Measurements from ENCODE around the gene DYNLT3.

The DYNLT3 gene

GRCh38 chrX:37834937-37835336 lies 12.4 kb downstream of the DYNLT3 start:
- DNase-seq = no peak

- no peak for DNase-seq
These were observed 17.0 kb downstream of the DYNLT3 start for GRCh38 chrX:37830371-37830770.

DNA sequence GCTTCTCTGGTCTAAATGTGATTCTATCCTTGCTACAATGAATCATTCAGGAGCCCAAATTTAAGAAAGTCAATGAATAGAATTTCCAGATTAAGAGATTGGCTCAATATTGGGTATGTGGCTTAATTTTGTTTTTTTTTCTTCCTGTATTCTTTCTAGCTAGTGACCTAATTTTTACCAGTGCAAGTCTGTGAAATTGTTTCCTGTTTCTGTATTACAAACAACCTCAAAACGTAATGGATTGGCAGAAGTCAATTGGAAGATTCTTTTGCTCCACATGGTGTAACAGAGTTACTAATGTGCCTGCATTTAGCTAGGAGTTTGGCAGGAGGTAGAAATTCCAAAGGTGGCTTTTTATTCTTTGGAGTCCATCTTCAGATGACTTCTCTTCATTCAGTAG lies 17.6 kb downstream of the DYNLT3 start:
- DNase-seq = no peak

DNA sequence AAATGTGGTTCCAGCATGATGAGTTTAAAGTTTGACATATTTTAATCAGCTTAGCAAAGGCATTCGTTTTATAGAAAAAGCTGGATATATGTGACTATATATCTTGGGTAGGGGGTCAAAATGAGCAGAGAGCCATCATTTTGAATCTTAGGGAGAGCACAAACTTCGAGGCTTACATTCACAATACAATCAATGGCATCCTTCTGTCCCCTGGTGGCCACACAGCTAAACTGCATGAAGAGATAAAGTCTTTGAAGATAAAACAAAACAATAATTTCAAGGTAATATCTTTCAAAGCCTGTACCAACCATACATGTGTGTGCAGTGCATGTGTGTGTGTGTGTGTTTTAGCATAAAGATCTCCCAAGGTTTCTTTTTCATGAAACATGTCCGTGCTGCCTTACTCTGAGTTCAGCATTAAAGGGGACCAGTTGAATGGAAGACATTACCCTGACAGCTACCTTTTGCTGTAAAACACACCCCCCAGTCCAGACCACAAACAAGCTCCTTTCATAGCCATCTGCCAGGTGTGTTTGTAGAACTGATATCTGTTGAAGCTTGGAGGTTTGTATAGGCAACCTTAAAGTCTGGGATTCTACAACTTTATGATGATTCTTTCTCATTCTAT lies 22.0 kb downstream of the DYNLT3 start:
- DNase-seq = no peak

GRCh38 chrX:37824491-37825214 lies 22.7 kb downstream of the DYNLT3 start:
- DNase-seq = no peak

DNA sequence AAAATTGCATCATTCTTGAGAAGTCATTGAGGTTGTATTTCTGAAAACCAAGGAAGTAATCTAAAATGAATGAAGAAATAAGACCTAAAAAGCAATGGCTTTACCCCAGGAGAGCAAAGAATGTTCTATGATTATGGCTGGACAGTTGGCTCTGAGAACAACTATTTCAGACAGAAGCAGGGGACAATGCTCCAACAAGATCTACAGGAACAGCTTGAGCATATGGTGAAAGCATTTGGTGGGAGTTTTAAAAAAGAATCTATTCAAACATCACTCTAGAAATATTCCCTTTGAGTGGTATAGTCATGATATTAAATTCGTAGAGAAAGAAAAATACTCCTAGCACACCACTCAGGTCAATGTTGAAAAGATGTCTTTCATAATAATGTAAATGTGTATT lies 26.7 kb downstream of the DYNLT3 start:
- no peak for DNase-seq

- DNase-seq = no peak
These were observed 29.3 kb downstream of the DYNLT3 start for GRCh38 chrX:37818031-37818430.

DNA sequence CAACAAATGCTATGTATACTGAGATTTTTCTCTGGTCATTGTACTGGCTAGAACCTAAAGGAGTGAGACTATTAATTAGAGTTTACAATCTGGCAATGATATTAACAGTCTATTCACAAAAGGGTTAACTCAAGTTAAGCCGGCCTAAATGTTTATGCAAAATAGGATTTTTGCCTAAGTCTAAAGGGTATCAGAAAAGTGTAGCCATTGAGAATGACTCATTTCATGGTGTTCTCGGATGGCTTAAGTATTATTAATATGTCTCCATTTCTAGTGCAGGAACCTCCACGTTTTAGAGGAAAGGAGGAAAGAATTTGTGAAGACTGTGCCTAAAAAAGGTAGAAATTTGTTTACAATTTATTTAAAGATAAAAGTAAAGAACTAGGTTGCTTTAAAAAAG lies 29.8 kb downstream of the DYNLT3 start:
- DNase-seq = no peak

DNA sequence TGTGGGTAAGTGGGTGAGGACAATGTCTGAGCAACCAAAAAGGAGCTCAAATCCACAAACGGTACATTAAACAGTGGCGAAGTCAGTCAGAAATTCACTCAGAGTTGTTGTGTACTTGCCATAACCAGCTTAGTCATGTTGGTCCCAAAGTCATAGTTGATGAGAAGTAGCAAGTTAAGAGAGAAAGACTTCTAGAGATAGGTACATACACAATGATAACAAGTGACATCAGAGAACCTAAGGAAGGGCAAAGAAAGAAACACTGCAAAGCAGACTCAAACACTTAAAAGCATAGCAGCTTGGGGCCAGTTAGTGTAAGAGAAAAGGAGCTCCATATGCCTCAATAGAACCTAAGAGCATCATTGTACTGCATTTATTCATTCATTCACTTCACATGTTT lies 30.2 kb downstream of the DYNLT3 start:
- no peak for DNase-seq

GRCh38 chrX:37816766-37817165 lies 30.6 kb downstream of the DYNLT3 start:
- no peak for DNase-seq

- DNase-seq = no peak
These were observed 32.0 kb downstream of the DYNLT3 start for GRCh38 chrX:37815366-37815765.

GRCh38 chrX:37813570-37813969 lies 33.8 kb downstream of the DYNLT3 start:
- no peak for DNase-seq

DNA sequence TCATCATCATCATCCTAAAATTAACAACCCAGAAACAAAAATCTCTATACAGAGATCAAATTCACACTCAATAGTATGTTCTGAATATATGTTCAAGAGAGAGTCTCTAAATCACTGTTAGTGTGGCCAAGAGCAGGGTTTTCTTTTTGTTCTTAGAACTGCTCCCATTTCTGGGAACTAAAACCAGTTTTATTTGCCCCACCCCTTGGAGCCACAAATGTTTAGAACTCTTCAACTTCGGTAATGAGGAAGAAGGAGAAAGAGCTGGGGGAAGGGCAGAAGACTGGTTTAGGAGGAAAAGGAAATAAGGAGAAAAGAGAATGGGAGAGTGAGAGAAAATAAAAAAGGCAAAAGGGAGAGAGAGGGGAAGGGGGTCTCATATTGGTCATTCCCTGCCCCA lies 35.3 kb downstream of the DYNLT3 start:
- no peak for DNase-seq

- no peak for DNase-seq
These were observed 37.4 kb downstream of the DYNLT3 start for GRCh38 chrX:37809970-37810369.

- DNase-seq = no peak
These were observed 44.3 kb downstream of the DYNLT3 start for GRCh38 chrX:37803057-37803456.

- DNase-seq = no peak
These were observed 45.3 kb downstream of the DYNLT3 start for GRCh38 chrX:37802028-37802427.

DNA sequence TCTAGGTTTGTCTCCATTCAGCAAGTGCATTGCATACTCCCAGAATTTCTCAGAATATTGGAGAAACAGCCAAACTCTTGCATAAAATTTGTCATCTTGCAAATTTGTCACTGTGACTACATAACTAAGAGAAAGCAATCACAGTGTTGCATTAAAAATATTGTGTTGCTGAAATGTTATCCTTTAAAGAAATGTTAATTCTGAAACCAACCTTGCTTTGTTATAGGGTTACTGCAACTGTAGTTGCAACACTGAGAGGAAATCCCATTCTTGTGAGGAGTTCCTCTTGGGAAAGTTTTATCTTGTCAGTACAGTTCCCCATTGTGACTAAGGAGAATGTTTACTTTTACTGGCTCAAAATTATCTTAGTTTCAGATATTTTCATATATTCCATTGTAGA lies 46.7 kb downstream of the DYNLT3 start:
- no peak for DNase-seq

DNA sequence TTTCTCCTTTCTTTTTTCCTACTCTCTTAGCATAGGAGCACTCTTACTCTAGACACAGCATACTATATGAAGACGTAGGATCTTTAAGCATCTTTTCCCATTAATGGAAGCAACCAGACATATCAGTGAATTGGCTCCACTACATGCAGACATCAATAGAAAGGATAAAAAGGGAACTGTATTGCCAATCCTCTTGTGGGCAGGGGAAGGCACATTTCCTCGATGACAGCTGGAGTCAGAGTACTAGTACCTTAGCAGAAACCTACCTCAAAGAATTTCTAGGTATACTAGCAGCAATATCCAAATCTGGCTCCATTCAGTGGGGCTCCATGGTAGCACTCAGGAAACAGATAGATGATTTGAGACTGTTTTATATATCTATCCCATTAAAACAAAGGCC lies 47.4 kb downstream of the DYNLT3 start:
- DNase-seq = no peak

- DNase-seq = no peak
These were observed 50.6 kb downstream of the DYNLT3 start for GRCh38 chrX:37796805-37797204.

DNA sequence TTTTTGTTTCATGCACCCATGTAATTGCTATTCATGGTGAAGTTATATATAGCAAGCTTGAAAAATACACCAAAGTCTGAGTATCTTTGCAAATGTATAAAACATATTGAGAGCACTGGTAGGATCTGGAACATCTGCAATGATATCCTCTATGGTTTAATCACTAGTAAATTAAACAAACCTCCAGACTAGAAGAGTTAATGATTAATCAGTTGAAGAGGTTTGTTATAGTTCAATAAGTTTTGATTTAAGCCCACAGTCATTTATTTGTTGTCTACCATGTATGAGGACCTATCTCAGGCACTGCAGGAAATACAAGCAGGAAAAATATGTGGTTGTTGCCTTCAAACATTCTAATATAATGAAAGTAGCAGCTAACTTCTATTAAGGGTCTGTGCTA lies 51.1 kb downstream of the DYNLT3 start:
- DNase-seq = no peak
